WI38 (cell line): ENCODE results near the gene ME1.
"Not testable (repeated sequence)": the region's sequence is repeated elsewhere in the genome, so short reads cannot be mapped to it uniquely, and the experiment has no call there.

ENCODE experiments used
- H3K4me3 ChIP-seq: 2 replicates; pipeline ENCODE4 v1.5.1; 2011; ENCODE audit warnings: low read depth, mild to moderate bottlenecking, control low read depth, low read length
- CTCF ChIP-seq: IDR thresholded peaks from 2 replicates; pipeline ENCODE4 v1.5.1; 2012; ENCODE audit warnings: low read depth, mild to moderate bottlenecking, control low read depth, low read length

ME1 gene

DNA sequence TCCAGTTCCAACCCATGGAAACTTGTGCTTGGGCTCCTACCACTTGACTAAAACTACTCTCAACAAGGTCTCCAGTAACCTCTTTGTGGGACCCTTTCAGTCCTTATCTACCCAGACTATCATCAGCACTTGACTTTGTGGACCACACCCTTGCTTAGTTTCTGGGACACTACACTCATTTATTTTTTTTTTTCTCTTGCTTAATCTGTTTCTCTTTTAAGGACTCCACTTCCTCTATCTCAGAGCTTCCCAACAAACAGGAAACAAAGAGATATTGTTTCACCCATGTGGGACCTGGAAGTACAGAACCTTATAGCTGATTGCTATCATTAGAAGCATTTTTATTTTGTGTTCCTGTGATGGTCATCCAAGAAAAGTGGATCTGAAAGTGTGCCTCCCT is 28.8 kb upstream of the ME1 start:
- no peak for TF ChIP-seq CTCF
- H3K4me3 ChIP-seq = no peak overlapping the region

DNA sequence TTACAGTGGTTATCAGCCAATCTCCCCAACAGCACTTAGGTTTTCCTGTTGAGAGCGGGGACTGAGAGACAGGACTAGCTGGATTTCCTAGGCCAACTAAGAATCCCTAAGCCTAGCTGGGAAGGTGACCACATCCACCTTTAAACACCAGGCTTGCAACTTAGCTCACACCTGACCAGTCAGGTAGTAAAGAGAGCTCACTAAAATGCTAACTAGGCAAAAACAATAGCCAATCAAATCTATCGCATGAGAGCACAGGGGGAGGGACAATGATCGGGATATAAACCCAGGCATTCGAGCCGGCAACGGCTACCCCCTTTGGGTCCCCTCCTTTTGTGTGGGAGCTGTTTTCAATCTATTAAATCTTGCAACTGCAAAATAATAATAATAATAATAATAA is 19.2 kb upstream of the ME1 start:
- not testable (repeated sequence) for H3K4me3 ChIP-seq

GRCh38 chr6:83444086-83444699 is 13.3 kb upstream of the ME1 start:
- H3K4me3 ChIP-seq = not testable (repeated sequence)

GRCh38 chr6:83443516-83443915 is 12.7 kb upstream of the ME1 start:
- no peak for TF ChIP-seq CTCF
- no peak overlapping the region for H3K4me3 ChIP-seq

- H3K4me3 ChIP-seq = no peak overlapping the region
- TF ChIP-seq CTCF = no peak
These were observed 11.9 kb upstream of the ME1 start for GRCh38 chr6:83442752-83443151.

- no peak for TF ChIP-seq CTCF
- H3K4me3 ChIP-seq = no peak overlapping the region
These were observed 8.3 kb upstream of the ME1 start for GRCh38 chr6:83439201-83439600.

DNA sequence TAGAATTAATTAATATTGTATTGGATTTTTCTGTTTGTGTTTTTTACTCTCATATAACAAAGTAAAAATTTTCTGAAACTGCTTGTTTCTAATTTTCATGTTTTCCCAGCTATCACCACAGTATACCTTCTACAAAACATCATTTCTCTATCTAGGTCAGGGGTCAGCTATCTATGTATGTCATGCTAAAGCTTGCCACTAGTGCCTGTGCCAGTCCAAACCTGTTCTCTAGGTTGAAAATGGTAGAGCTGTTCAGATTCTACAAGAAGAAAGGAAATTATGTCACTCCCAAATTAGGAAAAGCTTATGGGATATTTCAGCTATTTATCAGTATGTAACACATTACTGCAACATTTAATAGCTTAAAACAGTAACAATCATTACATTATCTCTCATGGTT is 5.8 kb upstream of the ME1 start:
- no peak for TF ChIP-seq CTCF
- H3K4me3 ChIP-seq = no peak overlapping the region

GRCh38 chr6:83433177-83433576 is 2.3 kb upstream of the ME1 start:
- no peak for TF ChIP-seq CTCF
- H3K4me3 ChIP-seq = no peak overlapping the region
